ENCODE data around the gene PDIA4.

GRCh38 chr7:149036676-149037075, 8.4 kb upstream of the PDIA4 start:
- TF ChIP-seq, protein P1, sequence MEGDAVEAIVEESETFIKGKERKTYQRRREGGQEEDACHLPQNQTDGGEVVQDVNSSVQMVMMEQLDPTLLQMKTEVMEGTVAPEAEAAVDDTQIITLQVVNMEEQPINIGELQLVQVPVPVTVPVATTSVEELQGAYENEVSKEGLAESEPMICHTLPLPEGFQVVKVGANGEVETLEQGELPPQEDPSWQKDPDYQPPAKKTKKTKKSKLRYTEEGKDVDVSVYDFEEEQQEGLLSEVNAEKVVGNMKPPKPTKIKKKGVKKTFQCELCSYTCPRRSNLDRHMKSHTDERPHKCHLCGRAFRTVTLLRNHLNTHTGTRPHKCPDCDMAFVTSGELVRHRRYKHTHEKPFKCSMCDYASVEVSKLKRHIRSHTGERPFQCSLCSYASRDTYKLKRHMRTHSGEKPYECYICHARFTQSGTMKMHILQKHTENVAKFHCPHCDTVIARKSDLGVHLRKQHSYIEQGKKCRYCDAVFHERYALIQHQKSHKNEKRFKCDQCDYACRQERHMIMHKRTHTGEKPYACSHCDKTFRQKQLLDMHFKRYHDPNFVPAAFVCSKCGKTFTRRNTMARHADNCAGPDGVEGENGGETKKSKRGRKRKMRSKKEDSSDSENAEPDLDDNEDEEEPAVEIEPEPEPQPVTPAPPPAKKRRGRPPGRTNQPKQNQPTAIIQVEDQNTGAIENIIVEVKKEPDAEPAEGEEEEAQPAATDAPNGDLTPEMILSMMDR (IDR thresholded peaks at IDR 0.05) = no peak
- TF ChIP-seq POLR2A (IDR thresholded peaks at IDR 0.05) = no peak
